ENCODE data around the gene LMBRD1.
"Not testable (repeated sequence)": the region's sequence is repeated elsewhere in the genome, so short reads cannot be mapped to it uniquely, and the experiment has no call there.

DNA sequence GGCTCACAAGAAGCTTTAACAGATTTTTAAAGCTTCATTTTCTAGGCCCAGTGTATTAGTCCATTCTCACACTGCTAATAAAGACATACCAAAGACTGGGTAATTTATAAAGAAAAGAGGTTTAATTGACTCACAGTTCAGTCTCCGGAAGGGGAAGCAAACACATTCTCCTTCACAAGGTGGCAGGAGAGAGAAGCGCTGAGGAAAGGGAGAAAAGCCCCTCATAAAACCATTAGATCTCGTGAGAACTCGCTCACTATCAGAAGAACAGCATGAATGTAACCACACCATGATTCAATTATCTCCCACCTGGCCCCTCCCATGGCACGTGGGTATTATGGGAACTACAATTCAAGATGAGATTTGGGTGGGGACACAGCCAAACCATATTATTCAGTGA is 27.5 kb upstream of the LMBRD1 start:
- TF ChIP-seq CTCF (IDR thresholded peaks at IDR 0.05; ENCODE audit: insufficient read depth, low read length, poor library complexity, severe bottlenecking); EZH2phosphoT487 (conservative IDR thresholded peaks at IDR 0.05; ENCODE audit: low read length): not testable (repeated sequence)

Measured in SU-DHL-6 (cell line).